ENCODE data around the gene EHMT2.
"Not testable (repeated sequence)": the region's sequence is repeated elsewhere in the genome, so short reads cannot be mapped to it uniquely, and the experiment has no call there.

EHMT2 gene

GRCh38 chr6:31915351-31915750, 17.9 kb upstream of the EHMT2 start:
- no peak for DNase-seq (ENCODE audit: low read depth in 2 of 2)

GRCh38 chr6:31911826-31912585, 14.5 kb upstream of the EHMT2 start:
- no peak for DNase-seq (ENCODE audit: low read depth in 2 of 2)

- DNase-seq (ENCODE audit: low read depth in 2 of 2) = not testable (repeated sequence)
Measured at GRCh38 chr6:31909298-31909697, 11.8 kb upstream of the EHMT2 start.

- no peak for DNase-seq (ENCODE audit: low read depth in 2 of 2)
Measured at GRCh38 chr6:31908791-31909190, 11.3 kb upstream of the EHMT2 start.

- not testable (repeated sequence) for DNase-seq (ENCODE audit: low read depth in 2 of 2)
Measured at GRCh38 chr6:31908255-31908654, 10.8 kb upstream of the EHMT2 start.

- DNase-seq (ENCODE audit: low read depth in 2 of 2) = peak; percentile 55
Measured at GRCh38 chr6:31907158-31907813, 9.8 kb upstream of the EHMT2 start.

- DNase-seq (ENCODE audit: low read depth in 2 of 2) = not testable (repeated sequence)
Measured at GRCh38 chr6:31906727-31907126, 9.2 kb upstream of the EHMT2 start.

- DNase-seq (ENCODE audit: low read depth in 2 of 2) = no peak
Measured at GRCh38 chr6:31906122-31906521, 8.6 kb upstream of the EHMT2 start.

GRCh38 chr6:31905041-31905440, 7.5 kb upstream of the EHMT2 start:
- DNase-seq (ENCODE audit: low read depth in 2 of 2) = no peak

- DNase-seq (ENCODE audit: low read depth in 2 of 2) = no peak
Measured at GRCh38 chr6:31903957-31904356, 6.5 kb upstream of the EHMT2 start.

- peak; percentile 95 for DNase-seq (ENCODE audit: low read depth in 2 of 2)
Measured at GRCh38 chr6:31901953-31902643, 4.6 kb upstream of the EHMT2 start, which contains the start of gene ZBTB12. Gene ZBTB12 (minus strand): TSS chr6:31902086. CDS start chr6:31901305, 781 bp downstream.

GRCh38 chr6:31901415-31901952, 4.0 kb upstream of the EHMT2 start:
- no peak for DNase-seq (ENCODE audit: low read depth in 2 of 2)

GRCh38 chr6:31900917-31901414, 3.5 kb upstream of the EHMT2 start:
- DNase-seq (ENCODE audit: low read depth in 2 of 2) = no peak

GRCh38 chr6:31899882-31900722, 2.6 kb upstream of the EHMT2 start:
- DNase-seq (ENCODE audit: low read depth in 2 of 2) = no peak

- no peak for DNase-seq (ENCODE audit: low read depth in 2 of 2)
Measured at GRCh38 chr6:31899215-31899614, 1.7 kb upstream of the EHMT2 start.

- no peak for DNase-seq (ENCODE audit: low read depth in 2 of 2)
Measured at GRCh38 chr6:31898383-31899011, 999 bp upstream of the EHMT2 start.

GRCh38 chr6:31896856-31897611, 464 bp downstream of the EHMT2 start:
- DNase-seq (ENCODE audit: low read depth in 2 of 2) = no peak

- DNase-seq (ENCODE audit: low read depth in 2 of 2) = no peak
Measured at GRCh38 chr6:31896493-31896855, 1.0 kb downstream of the EHMT2 start.

GRCh38 chr6:31892821-31893220, 4.7 kb downstream of the EHMT2 start:
- no peak for DNase-seq (ENCODE audit: low read depth in 2 of 2)

GRCh38 chr6:31889331-31889972, 8.0 kb downstream of the EHMT2 start:
- DNase-seq (ENCODE audit: low read depth in 2 of 2) = no peak
